HUES6 (cell line): ENCODE results near the gene SOX1.

Experiments used
- H3K27ac ChIP-seq: 2 replicates; pipeline ENCODE4 v1.7.0; 2013; ENCODE audit warnings: low read depth, mild to moderate bottlenecking, low read length, inconsistent platforms
- H3K27me3 ChIP-seq: 2 replicates; pipeline ENCODE4 v1.6.1; 2013; ENCODE audit warnings: low read length; ENCODE audit not compliant: control insufficient read depth, insufficient read depth
- H3K36me3 ChIP-seq: 2 replicates; pipeline ENCODE4 v1.6.1; 2013; ENCODE audit warnings: low read length; ENCODE audit not compliant: control insufficient read depth, insufficient read depth
- H3K4me1 ChIP-seq: 2 replicates; pipeline ENCODE4 v1.6.1; 2013; ENCODE audit warnings: low read length; ENCODE audit not compliant: control insufficient read depth, insufficient read depth
- H3K4me3 ChIP-seq: 2 replicates; pipeline ENCODE4 v1.5.1; 2013; ENCODE audit warnings: low read depth, low read length
- H3K9ac ChIP-seq: one replicate; pipeline ENCODE4 v1.6.1; 2013; ENCODE audit warnings: mild to moderate bottlenecking, low read length
- H3K9me3 ChIP-seq: 2 replicates; pipeline ENCODE4 v1.6.1; 2013; ENCODE audit warnings: low read depth, low read length; ENCODE audit not compliant: control insufficient read depth, insufficient read depth

Gene SOX1

GRCh38 chr13:112053744-112054615, 13.0 kb upstream of the SOX1 start:
- Histone ChIP-seq H3K4me3 (peak overlapping the region; percentile 49), H3K9me3 (no peaks in the 10 kb centered on the region)

GRCh38 chr13:112054616-112055015, 12.3 kb upstream of the SOX1 start:
- no peak overlapping the region for H3K27ac ChIP-seq
- H3K9ac ChIP-seq = no peak overlapping the region
- peaks cover 16% of the 10 kb centered on the region for H3K4me1 ChIP-seq
- no peak overlapping the region for H3K4me3 ChIP-seq
- no peaks in the 10 kb centered on the region for H3K9me3 ChIP-seq
- H3K27me3 ChIP-seq = peaks cover 100% of the 10 kb centered on the region
- no peaks in the 10 kb centered on the region for H3K36me3 ChIP-seq

More at GRCh38 chr13:112053744-112054615, 13.0 kb upstream of the SOX1 start:
- Histone ChIP-seq H3K27me3 (peaks cover 99% of the 10 kb centered on the region), H3K36me3 (no peaks in the 10 kb centered on the region), H3K9ac (no peak overlapping the region), H3K27ac (no peak overlapping the region), H3K4me1 (peaks cover 16% of the 10 kb centered on the region)

- Histone ChIP-seq H3K27ac (no peak overlapping the region), H3K27me3 (peaks cover 100% of the 10 kb centered on the region), H3K9ac (no peak overlapping the region), H3K36me3 (no peaks in the 10 kb centered on the region), H3K4me3 (peak overlapping the region; percentile 46), H3K9me3 (no peaks in the 10 kb centered on the region), H3K4me1 (peaks cover 16% of the 10 kb centered on the region)
These were observed 11.7 kb upstream of the SOX1 start for GRCh38 chr13:112055036-112055914.

GRCh38 chr13:112055915-112056269, 11.1 kb upstream of the SOX1 start:
- no peak overlapping the region for H3K27ac ChIP-seq
- H3K9ac ChIP-seq = no peak overlapping the region
- peaks cover 100% of the 10 kb centered on the region for H3K27me3 ChIP-seq
- no peaks in the 10 kb centered on the region for H3K9me3 ChIP-seq
- H3K4me3 ChIP-seq = peak overlapping the region; percentile 46
- peaks cover 18% of the 10 kb centered on the region for H3K4me1 ChIP-seq
- no peaks in the 10 kb centered on the region for H3K36me3 ChIP-seq

- no peak overlapping the region for H3K27ac ChIP-seq
- no peaks in the 10 kb centered on the region for H3K9me3 ChIP-seq
- H3K27me3 ChIP-seq = peaks cover 100% of the 10 kb centered on the region
- H3K4me3 ChIP-seq = peak overlapping the region; percentile 46
- peaks cover 22% of the 10 kb centered on the region for H3K4me1 ChIP-seq
- H3K9ac ChIP-seq = no peak overlapping the region
- H3K36me3 ChIP-seq = no peaks in the 10 kb centered on the region
These were observed 10.6 kb upstream of the SOX1 start for GRCh38 chr13:112056284-112056727.

- Histone ChIP-seq H3K4me1 (peaks cover 26% of the 10 kb centered on the region), H3K9me3 (no peaks in the 10 kb centered on the region), H3K27me3 (peaks cover 100% of the 10 kb centered on the region), H3K27ac (no peak overlapping the region), H3K9ac (no peak overlapping the region), H3K36me3 (no peaks in the 10 kb centered on the region), H3K4me3 (peak overlapping the region; percentile 46)
These were observed 10.1 kb upstream of the SOX1 start for GRCh38 chr13:112056739-112057438.

- Histone ChIP-seq H3K27me3 (peaks cover 100% of the 10 kb centered on the region), H3K9me3 (no peaks in the 10 kb centered on the region), H3K4me1 (peaks cover 26% of the 10 kb centered on the region), H3K4me3 (peak overlapping the region; percentile 43), H3K9ac (no peak overlapping the region), H3K27ac (no peak overlapping the region), H3K36me3 (no peaks in the 10 kb centered on the region)
These were observed 9.6 kb upstream of the SOX1 start for GRCh38 chr13:112057439-112057735.

- peak overlapping the region; percentile 43 for H3K4me3 ChIP-seq
- H3K27me3 ChIP-seq = peaks cover 100% of the 10 kb centered on the region
- no peak overlapping the region for H3K9ac ChIP-seq
- H3K36me3 ChIP-seq = no peaks in the 10 kb centered on the region
- H3K27ac ChIP-seq = no peak overlapping the region
- no peaks in the 10 kb centered on the region for H3K9me3 ChIP-seq
- H3K4me1 ChIP-seq = peaks cover 26% of the 10 kb centered on the region
These were observed 9.0 kb upstream of the SOX1 start for GRCh38 chr13:112057736-112058518.

- Histone ChIP-seq H3K9ac (no peak overlapping the region), H3K27ac (no peak overlapping the region), H3K36me3 (no peaks in the 10 kb centered on the region), H3K4me1 (peaks cover 30% of the 10 kb centered on the region), H3K27me3 (peaks cover 100% of the 10 kb centered on the region), H3K9me3 (no peaks in the 10 kb centered on the region), H3K4me3 (no peak overlapping the region)
These were observed 8.5 kb upstream of the SOX1 start for GRCh38 chr13:112058519-112058873.

GRCh38 chr13:112058941-112059340, 8.0 kb upstream of the SOX1 start:
- Histone ChIP-seq H3K4me3 (no peak overlapping the region), H3K9me3 (no peaks in the 10 kb centered on the region), H3K9ac (no peak overlapping the region), H3K27me3 (peaks cover 100% of the 10 kb centered on the region), H3K27ac (no peak overlapping the region), H3K36me3 (no peaks in the 10 kb centered on the region), H3K4me1 (peaks cover 26% of the 10 kb centered on the region)
